HepG2 (cell line): ENCODE data around the gene ASB8. TPM values are rescaled to one million over a fixed set of nuclear protein-coding genes. Genes with fewer than 3 reads are reported as not detected.

Experiments used
- ATAC-seq: fragments of 200-7000 bp; cut with Tn5 transposase; 3 replicates; pipeline ENCODE4 v1.9.1; 2020; ENCODE audit warnings: mild to moderate bottlenecking, moderate library complexity
- BruUV-seq: library from RNA; stranded (reverse); fragments of 400-500 nt; replicated peaks from 2 replicates; lab custom pipeline; 2021; lab: Mats Ljungman, UMichigan
- CTCF ChIA-PET: fragments of 300-600 bp; formaldehyde crosslinking; extraction: SDS; loops from one replicate; lab custom pipeline; 2021; ENCODE audit warnings: low total read pairs, inconsistent platforms, low intra/inter-chr PET ratio; lab: Yijun Ruan, JAX
- POLR2A ChIA-PET: fragments of 350-600 bp; sonication (Branson Sonifier 250); formaldehyde crosslinking; loops from one replicate; lab custom pipeline; 2020; ENCODE audit warnings: antibody characterized with exemption, inconsistent platforms; lab: Yijun Ruan, JAX
- DNase-seq: peaks from one replicate; pipeline ENCODE4 v3.0.0-alpha.2; 2015; ENCODE audit warnings: low spot score
- FAIRE-seq: peaks from 3 replicates; lab custom pipeline; 2011; peaks lifted over from hg19 to GRCh38; lab: Jason Lieb, UNC
- H2AFZ ChIP-seq: one replicate; pipeline ENCODE4 v1.6.1; 2011; ENCODE audit warnings: low read length, inconsistent platforms
- H3K27ac ChIP-seq: fragments of 300-600 bp; 3 replicates; pipeline ENCODE4 v1.8.0; 2011; ENCODE audit warnings: mixed run types, mild to moderate bottlenecking, mixed read lengths, low read length, inconsistent platforms; ENCODE audit not compliant: insufficient read depth; ENCODE audit errors: extremely low read length
- H3K27me3 ChIP-seq, 2 experiments: fragments of 200-600 bp in 1 of 2; 2 replicates in 1 of 2; 3 replicates in 1 of 2; pipeline versions ENCODE4 v1.6.0 to v1.8.0; 2011; ENCODE audit warnings: low read length in 2 of 2, mild to moderate bottlenecking in 2 of 2, moderate library complexity in 2 of 2, inconsistent platforms in 1 of 2; ENCODE audit not compliant: insufficient read depth in 2 of 2, control insufficient read depth in 1 of 2
- H3K36me3 ChIP-seq, 2 experiments: fragments of 200-600 bp in 1 of 2; replicated peaks in 1 of 2; 2 replicates in 1 of 2; 3 replicates in 1 of 2; pipeline versions ENCODE4 v1.5.1 to v1.8.0; 2011; ENCODE audit warnings: low read length in 2 of 2, inconsistent platforms in 1 of 2; ENCODE audit not compliant: insufficient read depth in 2 of 2, control insufficient read depth in 1 of 2
- H3K4me1 ChIP-seq: 2 replicates; pipeline ENCODE4 v1.5.1; 2012; ENCODE audit warnings: low read length, inconsistent platforms; ENCODE audit not compliant: insufficient read depth
- H3K4me2 ChIP-seq: 2 replicates; pipeline ENCODE4 v1.6.0; 2011; ENCODE audit warnings: low read depth, low read length, inconsistent platforms
- H3K4me3 ChIP-seq, 3 experiments: fragments of 200-600 bp in 1 of 3; sonication (generic), shearing (Covaris generic) in 1 of 3; replicated peaks in 1 of 3; 2 replicates each; pipeline ENCODE4 v1.5.1; 2011 to 2016; ENCODE audit warnings: low read length in 3 of 3, inconsistent platforms in 2 of 3, low read depth in 2 of 3, mild to moderate bottlenecking in 2 of 3, control low read depth in 1 of 3, mixed read lengths in 1 of 3; ENCODE audit not compliant: insufficient read depth in 1 of 3
- H3K79me2 ChIP-seq: one replicate; pipeline ENCODE4 v1.6.1; 2011; ENCODE audit warnings: low read length, inconsistent platforms; ENCODE audit not compliant: insufficient read depth
- H3K9ac ChIP-seq: 2 replicates; pipeline ENCODE4 v1.6.0; 2011; ENCODE audit warnings: mild to moderate bottlenecking, low read depth, low read length, inconsistent platforms; ENCODE audit not compliant: insufficient read depth
- H3K9me3 ChIP-seq: 2 replicates; pipeline ENCODE4 v1.5.1; 2012; ENCODE audit warnings: mild to moderate bottlenecking, low read length
- H4K20me1 ChIP-seq: 2 replicates; pipeline ENCODE4 v1.6.0; 2011; ENCODE audit warnings: inconsistent platforms, mild to moderate bottlenecking, low read length, moderate library complexity; ENCODE audit not compliant: insufficient read depth
- ATF6 ChIP-seq: sonication (generic); formaldehyde crosslinking; conservative IDR thresholded peaks from 2 replicates; pipeline ENCODE4 v1.4.0; 2020; ENCODE audit warnings: missing genetic modification reagents
- PTBP1 ChIP-seq: fragments of 200-400 bp; formaldehyde crosslinking; IDR thresholded peaks from 2 replicates; pipeline ENCODE4 v1.6.1; 2018; ENCODE audit warnings: low read length, low read depth; ENCODE audit not compliant: poor library complexity, severe bottlenecking
- RAD21 ChIP-seq: fragments of 450-650 bp; formaldehyde crosslinking; IDR thresholded peaks from 2 replicates; pipeline ENCODE4 v1.5.0; 2020; ENCODE audit warnings: mild to moderate bottlenecking
- ZFY ChIP-seq: sonication (generic); formaldehyde crosslinking; IDR thresholded peaks from 2 replicates; pipeline ENCODE4 v1.4.0; 2020; ENCODE audit warnings: missing genetic modification reagents
- ZNF101 ChIP-seq: sonication (generic); formaldehyde crosslinking; IDR thresholded peaks from 2 replicates; pipeline ENCODE4 v1.4.0; 2020; ENCODE audit warnings: mild to moderate bottlenecking, low read depth, missing genetic modification reagents, borderline replicate concordance
- ZNF20 ChIP-seq: sonication (generic); formaldehyde crosslinking; IDR thresholded peaks from 2 replicates; pipeline ENCODE4 v1.4.0; 2020; ENCODE audit warnings: mild to moderate bottlenecking, moderate library complexity, missing genetic modification reagents
- ZNF331 ChIP-seq: sonication (generic); formaldehyde crosslinking; IDR thresholded peaks from 2 replicates; pipeline ENCODE4 v1.4.0; 2020; ENCODE audit warnings: missing genetic modification reagents
- ZNF766 ChIP-seq: sonication (generic); formaldehyde crosslinking; IDR thresholded peaks from 2 replicates; pipeline ENCODE4 v1.5.0; 2020; ENCODE audit warnings: missing genetic modification reagents, borderline replicate concordance
- ZNF768 ChIP-seq: sonication (generic); formaldehyde crosslinking; IDR thresholded peaks from 2 replicates; pipeline ENCODE4 v1.4.0; 2020; ENCODE audit warnings: missing genetic modification reagents
- WGBS: methylation state at CpG from one replicate; pipeline ENCODE4 v1.1.6; 2017; ENCODE audit warnings: low lambda C conversion rate; 5-methylcytosine and 5-hydroxymethylcytosine counted together
- in situ Hi-C: cut with HindIII; loops from 2 replicates; pipeline ENCODE4 v1.10.0; 2017; ENCODE audit warnings: low pct_unique_long_range_greater_than_20kb; ENCODE audit not compliant: extremely low pct_ligation_motif_present
- intact Hi-C: fragments of 100-400 bp; cut with micrococcal nuclease; formaldehyde crosslinking; loops from one replicate; pipeline ENCODE4 v1.10.0; 2022; ENCODE audit not compliant: unreplicated experiment
- polyA plus RNA-seq, 8 experiments: library from polyadenylated mRNA; depleted of rRNA in 3 of 8; stranded (reverse) in 7 of 8; unstranded in 1 of 8; fragments of >200 nt; fragmentation: Illumina TruSeq in 4 of 8; extraction: Trizol in 4 of 8; gene quantifications; 2 replicates each; pipeline versions ENCODE4 v1.2.1 to v1.2.3, GENCODE V29; 2011 to 2016; ENCODE audit warnings: low read depth in 4 of 8, missing spikeins in 1 of 8, mixed read lengths in 1 of 8; ENCODE audit not compliant: insufficient read depth in 1 of 8
- total RNA-seq, 5 experiments: library from RNA; depleted of rRNA; stranded (reverse); fragments of >200 nt; fragmentation: Illumina TruSeq; extraction: Trizol; gene quantifications; 2 replicates each; pipeline ENCODE4 v1.2.3, GENCODE V29; 2016; ENCODE audit warnings: low read depth in 1 of 5
- TF ChIP-seq, protein P1 (sequence below): sonication (generic); formaldehyde crosslinking; IDR thresholded peaks from 2 replicates; pipeline ENCODE4 v1.9.0; 2021; ENCODE audit warnings: missing genetic modification reagents, mild to moderate bottlenecking, borderline replicate concordance

Gene ASB8
- total and polyA plus RNA-seq, 2 of the 13 experiments (the other 11 are each of a cell fraction or from before 2014, with no cell fraction given): 14.0 to 15.5 TPM

DNA sequence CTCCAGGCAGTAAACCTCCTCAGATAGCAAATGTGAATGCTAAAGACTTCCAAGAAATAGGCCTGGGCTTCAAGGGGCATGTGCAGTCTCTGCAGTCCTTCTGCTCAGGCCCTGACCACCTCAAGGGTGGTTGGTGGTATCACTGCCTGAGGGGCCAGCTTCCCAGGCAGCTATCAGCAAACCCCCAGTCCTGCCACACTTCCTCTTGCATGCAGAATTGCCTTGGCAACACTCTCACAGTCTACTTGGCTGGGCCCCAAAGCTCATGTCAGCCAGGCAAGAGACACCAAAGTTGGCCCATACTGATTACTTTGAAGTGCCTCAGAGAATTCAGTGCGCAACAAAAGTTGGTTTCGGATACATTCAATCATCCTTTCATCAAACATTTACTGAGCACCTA lies 3.5 kb upstream of the ASB8 start:
- H4K20me1 ChIP-seq: no peaks in the 10 kb centered on the region
- H2AFZ ChIP-seq: no peak overlapping the region
- no peak for TF ChIP-seq ZNF766 (CRISPR knock-in tag)
- H3K27ac ChIP-seq: no peak overlapping the region
- no peak overlapping the region for H3K9ac ChIP-seq
- WGBS: 50% methylated on average over 2 of the region's 2 CpGs
- no TSS peak for BruUV-seq
- no peak for FAIRE-seq
- peaks cover 6% of the 10 kb centered on the region for H3K79me2 ChIP-seq
- H3K4me3 ChIP-seq: no peak overlapping the region
- H3K4me1 ChIP-seq: peaks cover 19% of the 10 kb centered on the region
- ChIA-PET CTCF (no interaction called here), POLR2A (no interaction called here)
- no peak overlapping the region for H3K4me2 ChIP-seq
- DNase-seq: no peak
- no peaks in the 10 kb centered on the region for H3K36me3 ChIP-seq
- H3K9me3 ChIP-seq: no peaks in the 10 kb centered on the region
- ATAC-seq: no peak
- in situ Hi-C loops: loop anchor here (10.0 kb wide), 3 partner anchors 76 to 256 kb away; partner anchors contain the start of gene VDR
- intact Hi-C loops: loop anchor here (10.0 kb wide), 1 partner anchor 216 kb away; no protein-coding TSS in a partner anchor
- H3K27me3 ChIP-seq: no peaks in the 10 kb centered on the region

DNA sequence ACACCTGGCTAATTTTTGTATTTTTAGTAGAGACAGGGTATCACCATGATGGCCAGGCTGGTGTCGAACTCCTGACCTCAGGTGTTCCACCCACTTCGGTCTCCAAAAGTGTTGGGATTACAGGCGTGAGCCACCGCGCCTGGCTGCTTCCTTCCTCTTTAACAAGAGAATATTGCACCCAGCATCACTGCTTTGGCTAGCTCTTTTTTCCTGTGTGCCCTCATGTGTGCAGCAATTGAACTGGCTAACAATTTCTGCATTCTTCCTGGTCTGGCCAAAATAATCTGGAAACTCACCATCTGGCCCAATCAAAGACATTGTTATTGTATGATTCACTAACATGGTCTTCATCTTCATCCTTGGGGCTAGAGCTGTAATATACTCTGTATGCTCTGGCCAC lies 2.7 kb upstream of the ASB8 start:
- BruUV-seq: no TSS peak
- H3K27me3 ChIP-seq: no peaks in the 10 kb centered on the region
- TF ChIP-seq ZFY (CRISPR knock-in tag) (no peak), RAD21 (CRISPR knock-in tag) (no peak), ZNF331 (CRISPR knock-in tag) (no peak), ZNF20 (no peak), PTBP1 (no peak), ZNF768 (CRISPR knock-in tag) (no peak), ATF6 (CRISPR knock-in tag) (no peak), ZNF101 (CRISPR knock-in tag) (no peak)
- TF ChIP-seq, protein P1, sequence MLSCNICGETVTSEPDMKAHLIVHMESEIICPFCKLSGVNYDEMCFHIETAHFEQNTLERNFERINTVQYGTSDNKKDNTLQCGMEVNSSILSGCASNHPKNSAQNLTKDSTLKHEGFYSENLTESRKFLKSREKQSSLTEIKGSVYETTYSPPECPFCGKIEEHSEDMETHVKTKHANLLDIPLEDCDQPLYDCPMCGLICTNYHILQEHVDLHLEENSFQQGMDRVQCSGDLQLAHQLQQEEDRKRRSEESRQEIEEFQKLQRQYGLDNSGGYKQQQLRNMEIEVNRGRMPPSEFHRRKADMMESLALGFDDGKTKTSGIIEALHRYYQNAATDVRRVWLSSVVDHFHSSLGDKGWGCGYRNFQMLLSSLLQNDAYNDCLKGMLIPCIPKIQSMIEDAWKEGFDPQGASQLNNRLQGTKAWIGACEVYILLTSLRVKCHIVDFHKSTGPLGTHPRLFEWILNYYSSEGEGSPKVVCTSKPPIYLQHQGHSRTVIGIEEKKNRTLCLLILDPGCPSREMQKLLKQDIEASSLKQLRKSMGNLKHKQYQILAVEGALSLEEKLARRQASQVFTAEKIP (CRISPR knock-in tag): no peak
- TF ChIP-seq, all 625 proteins: peak for 0
- no peak overlapping the region for H3K4me2 ChIP-seq
- H3K79me2 ChIP-seq: peaks cover 6% of the 10 kb centered on the region
- H4K20me1 ChIP-seq: no peaks in the 10 kb centered on the region
- ATAC-seq (no peak), FAIRE-seq (no peak), DNase-seq (no peak)
- CTCF ChIA-PET: no interaction called here
- 77% methylated on average over 5 of the region's 5 CpGs for WGBS
- in situ Hi-C loops: loop anchor here (10.0 kb wide), 3 partner anchors 75 to 255 kb away; partner anchors contain the start of gene VDR
- H2AFZ ChIP-seq: no peak overlapping the region
- H3K36me3 ChIP-seq: no peaks in the 10 kb centered on the region
- intact Hi-C loops: loop anchor here (10.0 kb wide), 1 partner anchor 215 kb away; no protein-coding TSS in a partner anchor
- H3K4me1 ChIP-seq: peaks cover 13% of the 10 kb centered on the region
- no peaks in the 10 kb centered on the region for H3K9me3 ChIP-seq
- POLR2A ChIA-PET: no interaction called here
- H3K9ac ChIP-seq: no peak overlapping the region
- no peak overlapping the region for H3K27ac ChIP-seq
- H3K4me3 ChIP-seq: no peak overlapping the region
